PC-3 (cell line): ENCODE data around the gene KCNQ5. TPM values are rescaled to one million over a fixed set of nuclear protein-coding genes. Genes with fewer than 3 reads are reported as not detected.

Experiments
- ATAC-seq: fragments of 200-7000 bp; cut with Tn5 transposase; 2 replicates; pipeline ENCODE4 v1.9.1; 2020; ENCODE audit warnings: mild to moderate bottlenecking, moderate library complexity
- BruUV-seq: library from RNA; stranded (reverse); fragments of 400-500 nt; replicated peaks from 2 replicates; lab custom pipeline; 2021; lab: Mats Ljungman, UMichigan
- CTCF ChIA-PET: fragments of 300-600 bp; sonication (Branson Sonifier 250); formaldehyde crosslinking; loops from one replicate; lab custom pipeline; 2022; ENCODE audit warnings: antibody characterized with exemption; lab: Charles Lee
- POLR2A ChIA-PET: fragments of 300-600 bp; sonication (Branson Sonifier 250); formaldehyde crosslinking; loops from one replicate; lab custom pipeline; 2022; ENCODE audit warnings: antibody characterized with exemption; ENCODE audit not compliant: unreplicated experiment; lab: Charles Lee
- DNase-seq: peaks from one replicate; pipeline ENCODE4 v3.0.0-alpha.2; 2015
- H2AFZ ChIP-seq: fragments of 300-600 bp; sonication (generic); 2 replicates; pipeline ENCODE4 v1.6.0; 2016; ENCODE audit warnings: antibody characterized with exemption, low read length
- H3F3A ChIP-seq: fragments of 300-600 bp; sonication (generic); one replicate; pipeline ENCODE4 v1.6.0; 2017; ENCODE audit warnings: antibody characterized with exemption, low read length, control low read depth, mild to moderate bottlenecking; ENCODE audit not compliant: unreplicated experiment
- H3K27ac ChIP-seq: fragments of 300-600 bp; sonication (generic); 2 replicates; pipeline ENCODE4 v1.5.1; 2016; ENCODE audit warnings: mild to moderate bottlenecking, low read length
- H3K27me3 ChIP-seq: fragments of 300-600 bp; sonication (generic); 2 replicates; pipeline ENCODE4 v1.6.1; 2016; ENCODE audit warnings: low read length, mixed read lengths
- H3K36me3 ChIP-seq: fragments of 300-600 bp; sonication (generic); 2 replicates; pipeline ENCODE4 v1.6.1; 2016; ENCODE audit warnings: low read depth, mixed run types, low read length, mixed read lengths
- H3K4me1 ChIP-seq: fragments of 300-600 bp; sonication (generic); 2 replicates; pipeline ENCODE4 v1.5.1; 2016; ENCODE audit warnings: low read length; ENCODE audit not compliant: insufficient read depth
- H3K4me2 ChIP-seq: fragments of 300-600 bp; sonication (generic); 2 replicates; pipeline ENCODE4 v1.6.0; 2016; ENCODE audit warnings: low read length
- H3K4me3 ChIP-seq: fragments of 300-600 bp; sonication (generic); 2 replicates; pipeline ENCODE4 v1.5.1; 2016; ENCODE audit warnings: mild to moderate bottlenecking, low read length, mixed read lengths
- H3K79me2 ChIP-seq: fragments of 300-600 bp; sonication (generic); 2 replicates; pipeline ENCODE4 v1.6.1; 2017; ENCODE audit warnings: low read length, mixed read lengths
- H3K9ac ChIP-seq: fragments of 300-600 bp; sonication (generic); 2 replicates; pipeline ENCODE4 v1.6.0; 2016; ENCODE audit warnings: mild to moderate bottlenecking, low read length
- H3K9me2 ChIP-seq: fragments of 300-600 bp; sonication (generic); replicated peaks from 2 replicates; pipeline ENCODE4 v1.6.1; 2016; ENCODE audit warnings: mixed run types, low read length, mixed read lengths
- H3K9me3 ChIP-seq: fragments of 300-600 bp; sonication (generic); 2 replicates; pipeline ENCODE4 v1.6.1; 2016; ENCODE audit warnings: low read length, mixed read lengths
- H4K20me1 ChIP-seq: fragments of 300-600 bp; sonication (generic); 2 replicates; pipeline ENCODE4 v1.6.1; 2016; ENCODE audit warnings: low read length, mixed read lengths
- CTCF ChIP-seq: fragments of 300-600 bp; sonication (generic); conservative IDR thresholded peaks from 2 replicates; pipeline ENCODE4 v1.5.1; 2017; ENCODE audit warnings: antibody characterized with exemption, low read depth, mild to moderate bottlenecking, low read length
- EZH2 ChIP-seq: fragments of 300-600 bp; sonication (generic); IDR thresholded peaks from one replicate; pipeline ENCODE4 v1.6.1; 2017; ENCODE audit warnings: antibody characterized with exemption, mild to moderate bottlenecking, low read length; ENCODE audit not compliant: unreplicated experiment
- EZH2phosphoT487 ChIP-seq: fragments of 300-600 bp; sonication (generic); IDR thresholded peaks from 2 replicates; pipeline ENCODE4 v1.6.1; 2018; ENCODE audit warnings: mild to moderate bottlenecking, antibody characterized with exemption, low read length, borderline replicate concordance
- intact Hi-C: fragments of 100-400 bp; cut with micrococcal nuclease; formaldehyde crosslinking; loops from 2 replicates; pipeline ENCODE4 v1.9.0; 2023
- total RNA-seq: library from RNA; depleted of rRNA; stranded (reverse); fragments of >200 nt; gene quantifications from 2 replicates; pipeline ENCODE4 v1.2.3, GENCODE V29; 2014

KCNQ5 gene
- total RNA-seq, 1 experiment from 2014 or later = not detected

GRCh38 chr6:72793641-72794395 lies 172.0 kb downstream of the KCNQ5 start:
- Histone ChIP-seq H3K4me3 (no peak overlapping the region), H3K36me3 (no peaks in the 10 kb centered on the region), H3K27ac (no peak overlapping the region), H4K20me1 (no peaks in the 10 kb centered on the region), H3K4me1 (no peaks in the 10 kb centered on the region), H3F3A (no peaks in the 10 kb centered on the region), H3K9me3 (no peaks in the 10 kb centered on the region), H2AFZ (no peak overlapping the region), H3K9me2 (no peaks in the 10 kb centered on the region), H3K27me3 (no peaks in the 10 kb centered on the region), H3K9ac (no peak overlapping the region), H3K79me2 (no peaks in the 10 kb centered on the region), H3K4me2 (no peak overlapping the region)
- POLR2A ChIA-PET = no interaction called here
- no peak for ATAC-seq
- intact Hi-C loops = no loop called here
- no peak for TF ChIP-seq EZH2
- TF ChIP-seq EZH2phosphoT487 = no peak
- TF ChIP-seq CTCF = no peak
- no peak for DNase-seq
- CTCF ChIA-PET = no interaction called here
- BruUV-seq = no TSS peak

- POLR2A ChIA-PET = no interaction called here
- Histone ChIP-seq H4K20me1 (no peaks in the 10 kb centered on the region), H3K9me3 (no peaks in the 10 kb centered on the region), H3K9me2 (no peaks in the 10 kb centered on the region), H3F3A (no peaks in the 10 kb centered on the region), H3K4me1 (no peaks in the 10 kb centered on the region), H2AFZ (no peak overlapping the region), H3K4me2 (no peak overlapping the region), H3K4me3 (no peak overlapping the region), H3K9ac (no peak overlapping the region), H3K79me2 (no peaks in the 10 kb centered on the region), H3K36me3 (no peaks in the 10 kb centered on the region), H3K27ac (no peak overlapping the region), H3K27me3 (no peaks in the 10 kb centered on the region)
- intact Hi-C loops = no loop called here
- DNase-seq (peak; percentile 22), ATAC-seq (no peak)
- CTCF ChIA-PET = no interaction called here
- no peak for TF ChIP-seq CTCF
- TF ChIP-seq EZH2phosphoT487 = no peak
- no peak for TF ChIP-seq EZH2
- BruUV-seq = no TSS peak
These were observed 176.3 kb downstream of the KCNQ5 start for GRCh38 chr6:72798196-72798595.

GRCh38 chr6:72809746-72810379 lies 188.0 kb downstream of the KCNQ5 start:
- no peak for TF ChIP-seq EZH2
- no peaks in the 10 kb centered on the region for H3K9me3 ChIP-seq

More at GRCh38 chr6:72809746-72810379, 188.0 kb downstream of the KCNQ5 start:
- Histone ChIP-seq H3K36me3 (no peaks in the 10 kb centered on the region), H3K4me2 (no peak overlapping the region), H3F3A (no peaks in the 10 kb centered on the region), H3K27ac (no peak overlapping the region), H3K4me3 (no peak overlapping the region), H3K9ac (no peak overlapping the region), H3K9me2 (no peaks in the 10 kb centered on the region), H4K20me1 (no peaks in the 10 kb centered on the region), H2AFZ (no peak overlapping the region), H3K27me3 (no peaks in the 10 kb centered on the region), H3K79me2 (no peaks in the 10 kb centered on the region), H3K4me1 (peaks cover 14% of the 10 kb centered on the region)
- intact Hi-C loops = no loop called here
- CTCF ChIA-PET = no interaction called here
- BruUV-seq = no TSS peak
- DNase-seq (no peak), ATAC-seq (no peak)
- POLR2A ChIA-PET = interaction anchor here (0.6 kb wide), 1 partner anchor 32 kb away, joined by 10 read pairs; no protein-coding TSS in a partner anchor
